Activated CD4-positive, alpha-beta T cell treated with anti-CD3 and anti-CD28 coated beads for 36 hours (primary cell): ENCODE measurements around the gene SOX12. TPM values are rescaled to one million over a fixed set of nuclear protein-coding genes. Genes with fewer than 3 reads are reported as not detected.

Experiments
- ATAC-seq: fragments of 200-7000 bp; cut with Tn5 transposase; one replicate; pipeline ENCODE4 v1.10.0; 2021; ENCODE audit warnings: mild to moderate bottlenecking, moderate library complexity
- CTCF ChIA-PET: fragments of 350-600 bp; sonication (Branson Sonifier 250); formaldehyde crosslinking; loops from one replicate; lab custom pipeline; 2021; ENCODE audit warnings: antibody characterized with exemption; lab: Charles Lee
- POLR2A ChIA-PET: fragments of 350-600 bp; sonication (Branson Sonifier 250); formaldehyde crosslinking; loops from one replicate; lab custom pipeline; 2021; ENCODE audit warnings: antibody characterized with exemption, inconsistent platforms; lab: Charles Lee
- DNase-seq: peaks from one replicate; pipeline ENCODE4 v3.0.0-alpha.2; 2020
- H3K27ac Mint-ChIP-seq: one replicate; pipeline ENCODE4 v1.8.0; 2021; ENCODE audit warnings: mixed read lengths
- H3K27me3 Mint-ChIP-seq: one replicate; pipeline ENCODE4 v1.8.0; 2021; ENCODE audit warnings: mixed read lengths
- H3K36me3 Mint-ChIP-seq: one replicate; pipeline ENCODE4 v1.8.0; 2021; ENCODE audit warnings: low read depth, mixed read lengths
- H3K4me1 Mint-ChIP-seq: one replicate; pipeline ENCODE4 v1.8.0; 2021; ENCODE audit warnings: mixed read lengths
- H3K4me3 Mint-ChIP-seq: one replicate; pipeline ENCODE4 v1.8.0; 2021; ENCODE audit warnings: mild to moderate bottlenecking, moderate library complexity, mixed read lengths
- H3K9me3 Mint-ChIP-seq: one replicate; pipeline ENCODE4 v1.8.0; 2021; ENCODE audit warnings: low read depth, mixed read lengths
- intact Hi-C, 2 experiments: fragments of 100-400 bp; cut with DNase I in 1 of 2; cut with micrococcal nuclease in 1 of 2; formaldehyde crosslinking; loops; one replicate each; pipeline versions ENCODE4 v1.14.2 to v1.15.1; 2022 to 2024; cut with DNase I, micrococcal nuclease
- total RNA-seq, 2 experiments: library from RNA; stranded (reverse); gene quantifications; one replicate each; pipeline ENCODE4 v1.2.3, GENCODE V29; 2021

The SOX12 gene
- total RNA-seq, 2 experiments from 2014 or later = 8.1 to 8.5 TPM

GRCh38 chr20:305745-306144 is 19.6 kb upstream of the SOX12 start:
- peaks cover 31% of the 10 kb centered on the region for H3K4me1 Mint-ChIP-seq
- DNase-seq (no peak), ATAC-seq (no peak)
- intact Hi-C loops = no loop called here
- H3K4me3 Mint-ChIP-seq = no peak overlapping the region
- peaks cover 6% of the 10 kb centered on the region for H3K36me3 Mint-ChIP-seq
- no peak overlapping the region for H3K27ac Mint-ChIP-seq
- no peaks in the 10 kb centered on the region for H3K27me3 Mint-ChIP-seq
- POLR2A ChIA-PET = no interaction called here
- H3K9me3 Mint-ChIP-seq = no peaks in the 10 kb centered on the region
- CTCF ChIA-PET = interaction anchor here (0.7 kb wide), 1 partner anchor 24 kb away, joined by 4 read pairs; no protein-coding TSS in a partner anchor

DNA sequence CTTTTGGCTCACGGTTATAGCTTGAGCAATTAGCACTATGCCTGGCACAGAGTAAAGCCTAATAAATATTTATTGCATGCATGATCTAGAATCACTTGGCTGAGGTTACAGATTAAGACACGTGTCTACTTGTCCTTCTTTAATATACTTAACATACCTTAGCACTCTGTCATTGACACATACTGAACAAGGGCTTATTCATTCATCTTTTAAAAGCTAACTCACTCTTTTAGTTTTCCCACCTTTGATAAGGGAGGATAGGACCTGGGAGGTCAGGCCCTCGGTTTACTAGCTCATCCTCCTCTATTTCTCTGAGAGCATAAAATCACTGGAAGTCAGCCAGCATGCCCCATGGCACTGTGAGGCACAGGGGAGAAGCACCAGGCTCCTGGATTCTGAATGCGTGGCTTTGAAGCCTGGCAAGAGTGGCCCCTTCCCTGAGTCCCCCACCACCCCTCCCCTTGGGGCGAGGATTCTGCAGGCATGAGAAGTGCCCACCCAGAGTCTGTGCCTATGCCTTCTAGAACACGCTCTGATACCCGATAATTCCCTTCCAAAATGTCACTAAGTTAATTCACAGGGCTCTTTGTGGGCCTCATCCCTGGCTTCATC is 16.8 kb upstream of the SOX12 start:
- H3K4me1 Mint-ChIP-seq = peaks cover 11% of the 10 kb centered on the region
- H3K9me3 Mint-ChIP-seq = no peaks in the 10 kb centered on the region
- ChIA-PET POLR2A (no interaction called here), CTCF (interaction anchor here (0.8 to 1.4 kb wide), 4 partner anchors 9 to 53 kb away, joined by 3 to 4 read pairs (median 3); no protein-coding TSS in a partner anchor)
- no peak for DNase-seq
- intact Hi-C loops = no loop called here
- H3K27me3 Mint-ChIP-seq = no peaks in the 10 kb centered on the region
- no peak for ATAC-seq
- H3K36me3 Mint-ChIP-seq = no peaks in the 10 kb centered on the region
- no peak overlapping the region for H3K27ac Mint-ChIP-seq
- H3K4me3 Mint-ChIP-seq = no peak overlapping the region

DNA sequence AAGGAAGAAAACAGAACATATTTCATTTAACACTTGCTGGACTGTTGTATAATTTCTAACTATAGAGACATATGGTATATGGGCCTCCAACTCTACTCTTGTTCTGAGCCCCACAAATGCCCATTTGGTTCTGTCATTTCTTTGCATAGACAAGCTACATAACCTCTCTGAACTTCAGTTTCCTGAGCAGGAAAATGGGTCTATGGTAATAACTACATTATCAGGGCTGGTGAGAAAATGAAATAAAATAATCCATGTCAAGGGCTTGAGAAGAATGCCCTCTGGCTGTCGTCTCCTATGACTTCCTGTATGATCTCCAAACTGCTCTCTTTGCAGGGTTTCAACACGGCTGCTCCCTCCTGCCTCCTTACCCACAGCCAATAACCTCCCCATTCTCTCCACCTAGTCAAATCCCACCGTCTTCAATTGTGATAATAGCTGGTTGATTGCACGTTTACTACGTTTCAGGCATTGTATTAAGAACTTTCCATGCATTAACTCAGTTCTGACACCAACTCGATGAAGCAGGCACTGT is 16.0 kb upstream of the SOX12 start:
- ChIA-PET POLR2A (no interaction called here), CTCF (interaction anchor here (0.8 to 1.8 kb wide), 3 partner anchors 10 to 54 kb away, joined by 3 to 9 read pairs (median 3); no protein-coding TSS in a partner anchor)
- intact Hi-C loops = no loop called here
- DNase-seq (no peak), ATAC-seq (no peak)
- Mint-ChIP-seq H3K36me3 (no peaks in the 10 kb centered on the region), H3K27ac (no peak overlapping the region), H3K4me3 (no peak overlapping the region), H3K9me3 (no peaks in the 10 kb centered on the region), H3K4me1 (peaks cover 11% of the 10 kb centered on the region), H3K27me3 (no peaks in the 10 kb centered on the region)

DNA sequence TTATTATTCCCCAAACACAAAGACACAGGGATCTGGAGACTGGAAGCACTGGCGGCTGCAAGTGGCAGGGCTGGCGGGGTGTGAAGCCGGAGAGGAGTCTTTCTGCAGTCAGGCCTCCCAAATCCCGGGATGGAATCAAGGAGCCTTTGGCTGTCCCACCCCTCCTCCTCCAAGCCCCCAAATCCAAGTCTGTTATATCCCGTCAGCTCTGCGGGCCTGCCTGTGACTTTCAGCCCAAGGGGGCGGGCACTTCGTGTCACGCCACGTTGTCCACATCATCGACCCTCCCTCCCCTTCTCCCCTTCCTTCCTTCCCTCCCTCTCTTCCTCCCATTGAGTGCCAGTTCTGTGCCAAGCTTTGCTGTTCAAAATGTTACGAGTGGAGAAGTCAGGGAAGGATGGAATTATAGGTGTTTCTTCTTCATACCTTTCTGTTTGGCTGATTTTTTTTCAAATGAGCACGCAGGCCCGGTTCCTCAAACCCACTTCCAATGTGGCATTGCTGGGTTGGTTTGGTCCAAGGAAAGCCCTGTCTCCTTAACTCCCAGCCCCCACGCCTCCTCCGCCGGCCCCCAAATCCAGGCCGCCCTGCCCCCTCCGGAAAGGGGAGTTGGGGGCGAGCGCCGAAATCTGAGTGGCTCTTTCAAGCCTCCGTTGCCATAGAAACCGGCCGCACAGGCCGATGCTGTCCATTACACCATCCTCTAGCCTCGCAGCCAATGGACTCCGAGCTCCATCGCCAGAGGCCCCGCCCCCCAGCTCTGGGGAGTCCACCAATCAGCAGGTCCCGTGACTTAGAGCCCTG is 15.3 kb upstream of the SOX12 start:
- Mint-ChIP-seq H3K27ac (no peak overlapping the region), H3K27me3 (no peaks in the 10 kb centered on the region), H3K36me3 (no peaks in the 10 kb centered on the region), H3K4me1 (peaks cover 11% of the 10 kb centered on the region), H3K4me3 (peak overlapping the region; percentile 56), H3K9me3 (no peaks in the 10 kb centered on the region)
- DNase-seq (peak; percentile 91), ATAC-seq (peak; percentile 100)
- intact Hi-C loops = loop anchor here (1.0 kb wide), 4 partner anchors 12 to 20 kb away; partner anchors contain the start of genes C20orf96 (in 1 of the 2) and SOX12 (in 1 of the 2)
- ChIA-PET CTCF (interaction anchor here (0.8 to 1.8 kb wide), 5 partner anchors 10 to 152 kb away, joined by 3 to 9 read pairs (median 3); no protein-coding TSS in a partner anchor), POLR2A (interaction anchor here (0.6 kb wide), 1 partner anchor 14 kb away, joined by 3 read pairs; no protein-coding TSS in a partner anchor)

DNA sequence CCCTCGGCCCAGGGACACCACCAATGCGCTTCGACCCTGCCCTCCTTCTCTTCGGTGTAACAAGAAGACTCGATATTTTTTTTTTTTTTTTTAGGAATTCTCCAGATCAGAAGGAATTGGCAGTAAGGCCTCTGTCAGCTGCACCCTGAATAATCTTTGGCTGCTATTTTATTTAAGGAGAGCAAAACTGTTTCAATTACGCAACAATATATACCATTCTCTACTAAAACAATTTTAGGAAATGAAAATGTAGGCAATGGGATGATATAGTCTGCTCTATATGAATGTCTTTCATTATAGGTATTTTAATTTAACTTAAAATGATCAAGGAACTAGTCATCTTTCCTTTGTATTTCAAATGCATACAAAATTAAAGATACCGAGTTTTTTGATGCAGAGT is 14.7 kb upstream of the SOX12 start:
- intact Hi-C loops = loop anchor here (1.0 kb wide), 4 partner anchors 12 to 20 kb away; partner anchors contain the start of genes C20orf96 (in 1 of the 2) and SOX12 (in 1 of the 2)
- no peaks in the 10 kb centered on the region for H3K36me3 Mint-ChIP-seq
- ChIA-PET POLR2A (interaction anchor here (0.6 kb wide), 1 partner anchor 14 kb away, joined by 3 read pairs; no protein-coding TSS in a partner anchor), CTCF (interaction anchor here (0.8 to 1.8 kb wide), 4 partner anchors 9 to 153 kb away, joined by 3 to 9 read pairs (median 4); no protein-coding TSS in a partner anchor)
- peak overlapping the region; percentile 56 for H3K4me3 Mint-ChIP-seq
- H3K4me1 Mint-ChIP-seq = peaks cover 11% of the 10 kb centered on the region
- H3K9me3 Mint-ChIP-seq = no peaks in the 10 kb centered on the region
- no peaks in the 10 kb centered on the region for H3K27me3 Mint-ChIP-seq
- no peak overlapping the region for H3K27ac Mint-ChIP-seq
- ATAC-seq (no peak), DNase-seq (no peak)

- no peak overlapping the region for H3K4me3 Mint-ChIP-seq
Observed at GRCh38 chr20:311609-312008, 13.7 kb upstream of the SOX12 start.

GRCh38 chr20:312067-312466 is 13.3 kb upstream of the SOX12 start:
- CTCF ChIA-PET = interaction anchor here (0.8 to 1.7 kb wide), 4 partner anchors 9 to 333 kb away, joined by 3 to 4 read pairs (median 3); no protein-coding TSS in a partner anchor
- H3K4me3 Mint-ChIP-seq = no peak overlapping the region
- no peaks in the 10 kb centered on the region for H3K36me3 Mint-ChIP-seq
- H3K9me3 Mint-ChIP-seq = no peaks in the 10 kb centered on the region
- intact Hi-C loops = no loop called here
- DNase-seq (no peak), ATAC-seq (no peak)
- POLR2A ChIA-PET = no interaction called here
- H3K27ac Mint-ChIP-seq = no peak overlapping the region
- no peaks in the 10 kb centered on the region for H3K27me3 Mint-ChIP-seq
- H3K4me1 Mint-ChIP-seq = peaks cover 11% of the 10 kb centered on the region

More at GRCh38 chr20:311609-312008, 13.7 kb upstream of the SOX12 start:
- ChIA-PET POLR2A (no interaction called here), CTCF (interaction anchor here (1.0 to 1.7 kb wide), 3 partner anchors 8 to 334 kb away, joined by 3 to 4 read pairs (median 3); no protein-coding TSS in a partner anchor)
- Mint-ChIP-seq H3K27me3 (no peaks in the 10 kb centered on the region), H3K9me3 (no peaks in the 10 kb centered on the region), H3K27ac (no peak overlapping the region), H3K36me3 (no peaks in the 10 kb centered on the region), H3K4me1 (peaks cover 11% of the 10 kb centered on the region)
- intact Hi-C loops = no loop called here
- DNase-seq (no peak), ATAC-seq (no peak)

DNA sequence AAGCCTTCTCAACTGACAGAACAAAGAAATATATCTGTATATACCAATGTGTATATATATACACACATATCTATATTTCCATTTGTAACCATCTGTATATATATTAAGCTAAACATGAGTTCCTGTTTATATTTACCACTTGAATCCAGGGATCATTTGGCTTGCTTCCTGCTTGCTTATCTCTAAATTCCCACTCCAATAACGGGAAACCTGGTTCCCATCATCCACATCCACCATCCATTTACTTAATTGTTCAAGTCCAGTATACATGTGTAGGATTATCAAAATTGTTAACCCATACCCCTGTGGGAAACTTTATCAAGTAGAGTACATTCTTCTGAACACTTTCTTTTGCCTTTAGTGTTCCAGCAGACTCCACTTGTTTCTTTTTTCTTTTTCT is 12.5 kb upstream of the SOX12 start:
- DNase-seq = no peak
- intact Hi-C loops = no loop called here
- Mint-ChIP-seq H3K36me3 (no peaks in the 10 kb centered on the region), H3K9me3 (no peaks in the 10 kb centered on the region), H3K4me3 (no peak overlapping the region), H3K27ac (no peak overlapping the region), H3K27me3 (no peaks in the 10 kb centered on the region), H3K4me1 (peaks cover 11% of the 10 kb centered on the region)
- ChIA-PET CTCF (interaction anchor here (0.8 to 1.7 kb wide), 2 partner anchors 18 to 51 kb away, joined by 3 to 4 read pairs; no protein-coding TSS in a partner anchor), POLR2A (no interaction called here)
- no peak for ATAC-seq

- no peaks in the 10 kb centered on the region for H3K36me3 Mint-ChIP-seq
- no peak overlapping the region for H3K4me3 Mint-ChIP-seq
- DNase-seq = no peak
- POLR2A ChIA-PET = no interaction called here
- no peak overlapping the region for H3K27ac Mint-ChIP-seq
- H3K27me3 Mint-ChIP-seq = no peaks in the 10 kb centered on the region
- no peaks in the 10 kb centered on the region for H3K9me3 Mint-ChIP-seq
- no peak for ATAC-seq
- CTCF ChIA-PET = no interaction called here
- H3K4me1 Mint-ChIP-seq = peaks cover 11% of the 10 kb centered on the region
- intact Hi-C loops = no loop called here
Observed at GRCh38 chr20:313402-313801, 11.9 kb upstream of the SOX12 start.

DNA sequence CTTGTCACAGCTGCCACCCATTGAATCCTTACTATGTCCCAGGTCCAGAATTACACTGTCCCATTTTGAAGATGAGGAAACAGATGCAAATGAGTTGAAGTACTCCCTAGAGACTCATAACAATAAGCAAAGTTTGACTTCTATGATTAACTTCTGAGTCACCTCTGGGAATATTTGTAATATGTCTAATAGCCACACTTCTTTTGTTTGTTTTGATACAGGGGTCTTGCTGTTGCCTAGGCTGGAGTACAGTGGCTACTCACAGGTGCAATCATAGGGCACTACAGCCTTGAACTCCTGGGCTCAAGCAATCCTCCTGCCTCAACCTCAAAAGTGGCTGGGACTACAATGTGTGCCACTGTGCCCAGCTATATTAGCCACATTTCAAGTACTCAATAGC is 11.4 kb upstream of the SOX12 start:
- ChIA-PET CTCF (no interaction called here), POLR2A (interaction anchor here (0.6 kb wide), 1 partner anchor 28 kb away, joined by 4 read pairs; no protein-coding TSS in a partner anchor)
- DNase-seq = no peak
- intact Hi-C loops = no loop called here
- Mint-ChIP-seq H3K4me3 (no peak overlapping the region), H3K36me3 (no peaks in the 10 kb centered on the region), H3K27ac (no peak overlapping the region), H3K4me1 (peaks cover 11% of the 10 kb centered on the region), H3K9me3 (no peaks in the 10 kb centered on the region), H3K27me3 (no peaks in the 10 kb centered on the region)
- no peak for ATAC-seq
